ENCODE data around the gene NID2. TPM values are rescaled to one million over a fixed set of nuclear protein-coding genes. Genes with fewer than 3 reads are reported as not detected.

The NID2 gene
- total RNA-seq, 5 donors from 2014 or later (not counting 1 experiment from before 2014, with no cell fraction given): 0.38 to 1.1 (median 0.89) TPM

GRCh38 chr14:51977075-51977474, 91.8 kb downstream of the NID2 start:
- no peaks in the 10 kb centered on the region for H3K36me3 ChIP-seq (ENCODE audit: control insufficient read depth in 2 of 2, extremely low read depth in 1 of 2, insufficient read depth in 1 of 2, low read length in 1 of 2)
- H3K27ac Mint-ChIP-seq: no peak overlapping the region
- no peak for ATAC-seq (replicated peaks in 1 of 4)
- peaks cover 5 to 6% (median 6%) of the 10 kb centered on the region in 3 donors for H3K4me1 Mint-ChIP-seq
- WGBS (ENCODE audit: insufficient coverage): 92% methylated on average over 4 of the region's 5 CpGs
- ChIA-PET POLR2A (interaction anchor here in 1 of 2 donors (0.5 kb wide), 1 partner anchor 15 kb away, joined by 3 read pairs; no protein-coding TSS in a partner anchor), CTCF (interaction anchor here (0.9 to 2.1 kb wide), 4 partner anchors 18 to 323 kb away, joined by 3 to 10 read pairs (median 4); no protein-coding TSS in a partner anchor)
- H3K4me3 Mint-ChIP-seq: no peak overlapping the region
- no peak overlapping the region for H3K4me3 ChIP-seq (ENCODE audit: control insufficient read depth in 1 of 2, extremely low read depth in 1 of 2, low read length in 1 of 2)
- no peaks in the 10 kb centered on the region for H3K9me3 Mint-ChIP-seq
- DNase-seq: no peak
- H3K36me3 Mint-ChIP-seq: no peaks in the 10 kb centered on the region
- no peaks in the 10 kb centered on the region for H3K9me3 ChIP-seq
- H3K27ac ChIP-seq (ENCODE audit: low read length): no peak overlapping the region
- peaks cover 0 to 2% of the 10 kb centered on the region in 2 experiments for H3K27me3 ChIP-seq (replicated peaks in 1 of 2; ENCODE audit: control insufficient read depth in 2 of 2, extremely low read depth in 1 of 2, insufficient read depth in 2 of 2, low read length in 1 of 2)
- H3K27me3 Mint-ChIP-seq: no peaks in the 10 kb centered on the region
- H3K4me1 ChIP-seq (ENCODE audit: control insufficient read depth in 1 of 2, extremely low read depth in 1 of 2, insufficient read depth in 2 of 2, low read length in 2 of 2): peaks cover 2 to 6% of the 10 kb centered on the region in 2 experiments

GRCh38 chr14:51972566-51972965, 96.3 kb downstream of the NID2 start:
- 91% methylated on average over 6 of the region's 7 CpGs for WGBS (ENCODE audit: insufficient coverage)
- CTCF ChIA-PET: interaction anchor here in 1 of 2 donors (0.7 kb wide), 1 partner anchor 20 kb away, joined by 3 read pairs; no protein-coding TSS in a partner anchor
- no peak overlapping the region for H3K27ac ChIP-seq (ENCODE audit: low read length)
- no peak overlapping the region for H3K27ac Mint-ChIP-seq
- no peaks in the 10 kb centered on the region for H3K9me3 ChIP-seq
- H3K9me3 Mint-ChIP-seq: no peaks in the 10 kb centered on the region
- H3K4me1 Mint-ChIP-seq: peaks cover 0 to 2% (median 0%) of the 10 kb centered on the region in 3 donors
- H3K27me3 Mint-ChIP-seq: no peaks in the 10 kb centered on the region
- H3K36me3 ChIP-seq (ENCODE audit: control insufficient read depth in 2 of 2, extremely low read depth in 1 of 2, insufficient read depth in 1 of 2, low read length in 1 of 2): peaks cover 0 to 18% of the 10 kb centered on the region in 2 donors
- no peak overlapping the region for H3K4me3 ChIP-seq (ENCODE audit: control insufficient read depth in 1 of 2, extremely low read depth in 1 of 2, low read length in 1 of 2)
- POLR2A ChIA-PET: no interaction called here
- H3K4me1 ChIP-seq (ENCODE audit: control insufficient read depth in 1 of 2, extremely low read depth in 1 of 2, insufficient read depth in 2 of 2, low read length in 2 of 2): no peaks in the 10 kb centered on the region
- H3K36me3 Mint-ChIP-seq: peaks cover 12% of the 10 kb centered on the region
- ATAC-seq (replicated peaks in 1 of 4) (no peak), DNase-seq (no peak)
- no peaks in the 10 kb centered on the region for H3K27me3 ChIP-seq (replicated peaks in 1 of 2; ENCODE audit: control insufficient read depth in 2 of 2, extremely low read depth in 1 of 2, insufficient read depth in 2 of 2, low read length in 1 of 2)
- no peak overlapping the region for H3K4me3 Mint-ChIP-seq

GRCh38 chr14:51969852-51970540, 98.9 kb downstream of the NID2 start:
- H3K27me3 ChIP-seq (replicated peaks in 1 of 2; ENCODE audit: control insufficient read depth in 2 of 2, extremely low read depth in 1 of 2, insufficient read depth in 2 of 2, low read length in 1 of 2): no peaks in the 10 kb centered on the region
- Mint-ChIP-seq H3K4me3 (no peak overlapping the region), H3K36me3 (peaks cover 20% of the 10 kb centered on the region), H3K9me3 (no peaks in the 10 kb centered on the region), H3K27me3 (no peaks in the 10 kb centered on the region), H3K4me1 (peaks cover 0 to 5% (median 0%) of the 10 kb centered on the region in 3 donors), H3K27ac (peak overlapping the region in 1 of 2 donors; percentile 34)
- H3K27ac ChIP-seq (ENCODE audit: low read length): no peak overlapping the region
- H3K4me1 ChIP-seq (ENCODE audit: control insufficient read depth in 1 of 2, extremely low read depth in 1 of 2, insufficient read depth in 2 of 2, low read length in 2 of 2): peaks cover 0 to under 1% of the 10 kb centered on the region in 2 experiments
- DNase-seq (no peak), ATAC-seq (replicated peaks in 1 of 4) (peak in 1 of 4 experiments; percentile 38)
- H3K9me3 ChIP-seq: no peaks in the 10 kb centered on the region
- H3K36me3 ChIP-seq (ENCODE audit: control insufficient read depth in 2 of 2, extremely low read depth in 1 of 2, insufficient read depth in 1 of 2, low read length in 1 of 2): peaks cover 0 to 42% of the 10 kb centered on the region in 2 donors
- no peak overlapping the region for H3K4me3 ChIP-seq (ENCODE audit: control insufficient read depth in 1 of 2, extremely low read depth in 1 of 2, low read length in 1 of 2)
- WGBS (ENCODE audit: insufficient coverage): 85% methylated on average over 4 of the region's 6 CpGs
- CTCF ChIA-PET: interaction anchor here (0.6 to 1.0 kb wide), 4 partner anchors 8 to 1344 kb away, joined by 3 to 4 read pairs (median 4); no protein-coding TSS in a partner anchor
- POLR2A ChIA-PET: no interaction called here

GRCh38 chr14:51967521-51967920, 101.3 kb downstream of the NID2 start:
- no peaks in the 10 kb centered on the region for H3K9me3 Mint-ChIP-seq
- ATAC-seq (replicated peaks in 1 of 4) (no peak), DNase-seq (no peak)
- CTCF ChIA-PET: interaction anchor here (0.6 to 1.8 kb wide), 3 partner anchors 11 to 45 kb away, joined by 3 to 6 read pairs (median 3); no protein-coding TSS in a partner anchor
- H3K4me3 ChIP-seq (ENCODE audit: control insufficient read depth in 1 of 2, extremely low read depth in 1 of 2, low read length in 1 of 2): no peak overlapping the region
- WGBS (ENCODE audit: insufficient coverage): no CpG with 5 or more reads among the region's 2 CpGs
- peaks cover 30% of the 10 kb centered on the region for H3K36me3 Mint-ChIP-seq
- H3K36me3 ChIP-seq (ENCODE audit: control insufficient read depth in 2 of 2, extremely low read depth in 1 of 2, insufficient read depth in 1 of 2, low read length in 1 of 2): peaks cover 0 to 53% of the 10 kb centered on the region in 2 donors
- no peaks in the 10 kb centered on the region for H3K27me3 Mint-ChIP-seq
- no peaks in the 10 kb centered on the region for H3K9me3 ChIP-seq
- no peak overlapping the region for H3K27ac ChIP-seq (ENCODE audit: low read length)
- POLR2A ChIA-PET: interaction anchor here (0.7 to 0.8 kb wide), 3 partner anchors 15 to 686 kb away, joined by 3 to 4 read pairs (median 3); no protein-coding TSS in a partner anchor
- H3K27me3 ChIP-seq (replicated peaks in 1 of 2; ENCODE audit: control insufficient read depth in 2 of 2, extremely low read depth in 1 of 2, insufficient read depth in 2 of 2, low read length in 1 of 2): no peaks in the 10 kb centered on the region
- H3K4me1 Mint-ChIP-seq: peaks cover 13 to 19% (median 19%) of the 10 kb centered on the region in 3 donors
- peaks cover 2 to 3% of the 10 kb centered on the region in 2 experiments for H3K4me1 ChIP-seq (ENCODE audit: control insufficient read depth in 1 of 2, extremely low read depth in 1 of 2, insufficient read depth in 2 of 2, low read length in 2 of 2)
- no peak overlapping the region for H3K4me3 Mint-ChIP-seq
- peak overlapping the region in 1 of 2 donors; percentile 2 for H3K27ac Mint-ChIP-seq

GRCh38 chr14:51963286-51963685, 105.6 kb downstream of the NID2 start:
- H3K36me3 Mint-ChIP-seq: peaks cover 50% of the 10 kb centered on the region
- H3K27ac Mint-ChIP-seq: peak overlapping the region; percentile 86 to 90
- H3K36me3 ChIP-seq (ENCODE audit: control insufficient read depth in 2 of 2, extremely low read depth in 1 of 2, insufficient read depth in 1 of 2, low read length in 1 of 2): peaks cover 0 to 62% of the 10 kb centered on the region in 2 donors
- H3K27me3 ChIP-seq (replicated peaks in 1 of 2; ENCODE audit: control insufficient read depth in 2 of 2, extremely low read depth in 1 of 2, insufficient read depth in 2 of 2, low read length in 1 of 2): no peaks in the 10 kb centered on the region
- WGBS (ENCODE audit: insufficient coverage): 40% methylated on average over 1 of the region's 4 CpGs
- peaks cover 16 to 20% (median 16%) of the 10 kb centered on the region in 3 donors for H3K9me3 Mint-ChIP-seq
- ChIA-PET CTCF (interaction anchor here (0.6 to 1.5 kb wide), 4 partner anchors 8 to 72 kb away, joined by 3 to 4 read pairs (median 3); no protein-coding TSS in a partner anchor), POLR2A (interaction anchor here (0.6 to 1.2 kb wide), 4 partner anchors 102 to 158 kb away, joined by 3 to 6 read pairs (median 4); partner anchors contain the start of gene GNG2 (in 2 of the 2))
- ATAC-seq (replicated peaks in 1 of 4) (peak; percentile 26 to 85 (median 64)), DNase-seq (peak in 1 of 35 experiments; percentile 30)
- peaks cover 47 to 59% (median 53%) of the 10 kb centered on the region in 3 donors for H3K4me1 Mint-ChIP-seq
- H3K4me1 ChIP-seq (ENCODE audit: control insufficient read depth in 1 of 2, extremely low read depth in 1 of 2, insufficient read depth in 2 of 2, low read length in 2 of 2): peaks cover 3 to 6% of the 10 kb centered on the region in 2 experiments
- no peak overlapping the region for H3K4me3 ChIP-seq (ENCODE audit: control insufficient read depth in 1 of 2, extremely low read depth in 1 of 2, low read length in 1 of 2)
- no peaks in the 10 kb centered on the region for H3K27me3 Mint-ChIP-seq
- peaks cover 5% of the 10 kb centered on the region for H3K9me3 ChIP-seq
- H3K4me3 Mint-ChIP-seq: peak overlapping the region; percentile 34 to 52 (median 39)
- peak overlapping the region; percentile 45 for H3K27ac ChIP-seq (ENCODE audit: low read length)

GRCh38 chr14:51962711-51963110, 106.1 kb downstream of the NID2 start:
- ChIA-PET POLR2A (interaction anchor here (0.6 to 1.2 kb wide), 5 partner anchors 63 to 157 kb away, joined by 3 to 6 read pairs (median 3); partner anchors contain the start of gene GNG2 (in 2 of the 2)), CTCF (interaction anchor here (0.6 to 1.5 kb wide), 5 partner anchors 8 to 116 kb away, joined by 3 to 4 read pairs (median 3); no protein-coding TSS in a partner anchor)
- H3K27ac ChIP-seq (ENCODE audit: low read length): peak overlapping the region; percentile 8
- H3K4me3 Mint-ChIP-seq: peak overlapping the region in 2 of 3 donors; percentile 34 to 52
- H3K27ac Mint-ChIP-seq: peak overlapping the region; percentile 86 to 90
- 100% methylated on average over 1 of the region's 3 CpGs for WGBS (ENCODE audit: insufficient coverage)
- peaks cover 0 to 63% of the 10 kb centered on the region in 2 donors for H3K36me3 ChIP-seq (ENCODE audit: control insufficient read depth in 2 of 2, extremely low read depth in 1 of 2, insufficient read depth in 1 of 2, low read length in 1 of 2)
- H3K36me3 Mint-ChIP-seq: peaks cover 55% of the 10 kb centered on the region
- DNase-seq (no peak), ATAC-seq (replicated peaks in 1 of 4) (no peak)
- H3K9me3 ChIP-seq: peaks cover 5% of the 10 kb centered on the region
- peaks cover 47 to 59% (median 56%) of the 10 kb centered on the region in 3 donors for H3K4me1 Mint-ChIP-seq
- H3K27me3 Mint-ChIP-seq: no peaks in the 10 kb centered on the region
- no peak overlapping the region for H3K4me3 ChIP-seq (ENCODE audit: control insufficient read depth in 1 of 2, extremely low read depth in 1 of 2, low read length in 1 of 2)
- H3K9me3 Mint-ChIP-seq: peaks cover 16 to 24% (median 16%) of the 10 kb centered on the region in 3 donors
- H3K27me3 ChIP-seq (replicated peaks in 1 of 2; ENCODE audit: control insufficient read depth in 2 of 2, extremely low read depth in 1 of 2, insufficient read depth in 2 of 2, low read length in 1 of 2): no peaks in the 10 kb centered on the region
- peaks cover 3 to 6% of the 10 kb centered on the region in 2 experiments for H3K4me1 ChIP-seq (ENCODE audit: control insufficient read depth in 1 of 2, extremely low read depth in 1 of 2, insufficient read depth in 2 of 2, low read length in 2 of 2)

Data from T-cell (primary cell).